H9 (cell line): ENCODE results near the gene MUSTN1. TPM values are rescaled to one million over a fixed set of nuclear protein-coding genes. Genes with fewer than 3 reads are reported as not detected.

Source experiments
- DNase-seq: peaks from one replicate; pipeline ENCODE4 v3.0.0-alpha.2; 2017
- H2AFZ ChIP-seq: one replicate; pipeline ENCODE4 v1.6.1; 2013; ENCODE audit warnings: mild to moderate bottlenecking, low read length, control low read depth, moderate library complexity
- H2AK5ac ChIP-seq: 2 replicates; pipeline ENCODE4 v1.6.1; 2013; ENCODE audit warnings: low read length, control low read depth, mixed read lengths; ENCODE audit not compliant: insufficient read length
- H2BK120ac ChIP-seq: one replicate; pipeline ENCODE4 v1.6.1; 2013; ENCODE audit warnings: low read depth, mild to moderate bottlenecking, low read length, control low read depth, inconsistent platforms; ENCODE audit not compliant: poor library complexity, severe bottlenecking
- H2BK12ac ChIP-seq: 2 replicates; pipeline ENCODE4 v1.6.1; 2013; ENCODE audit warnings: low read length, control low read depth, mixed read lengths, low read depth; ENCODE audit not compliant: insufficient read length
- H2BK15ac ChIP-seq: 2 replicates; pipeline ENCODE4 v1.6.1; 2013; ENCODE audit warnings: low read depth, low read length, control low read depth
- H2BK20ac ChIP-seq: one replicate; pipeline ENCODE4 v1.6.1; 2013; ENCODE audit warnings: low read depth, mild to moderate bottlenecking, low read length, control low read depth, inconsistent platforms; ENCODE audit not compliant: poor library complexity, severe bottlenecking
- H2BK5ac ChIP-seq: 2 replicates; pipeline ENCODE4 v1.6.1; 2013; ENCODE audit warnings: low read length, control low read depth, mixed read lengths; ENCODE audit not compliant: insufficient read length
- H3K14ac ChIP-seq: 2 replicates; pipeline ENCODE4 v1.6.1; 2013; ENCODE audit warnings: low read length, control low read depth; ENCODE audit not compliant: insufficient read depth
- H3K18ac ChIP-seq: 2 replicates; pipeline ENCODE4 v1.6.1; 2013; ENCODE audit warnings: low read depth, mild to moderate bottlenecking, mixed read lengths, low read length, control low read depth; ENCODE audit not compliant: insufficient read length
- H3K23ac ChIP-seq: 2 replicates; pipeline ENCODE4 v1.6.1; 2013; ENCODE audit warnings: low read length, control low read depth, mixed read lengths, low read depth; ENCODE audit not compliant: insufficient read length
- H3K23me2 ChIP-seq: 2 replicates; pipeline ENCODE4 v1.6.1; 2013; ENCODE audit warnings: low read depth, mild to moderate bottlenecking, mixed read lengths, low read length, control low read depth; ENCODE audit not compliant: insufficient read length, poor library complexity, severe bottlenecking
- H3K27ac ChIP-seq: 2 replicates; pipeline ENCODE4 v1.5.1; 2013; ENCODE audit warnings: low read length, control low read depth, mixed read lengths, low read depth; ENCODE audit not compliant: insufficient read length
- H3K27me3 ChIP-seq: 2 replicates; pipeline ENCODE4 v1.6.1; 2013; ENCODE audit warnings: low read length, control low read depth, inconsistent platforms; ENCODE audit not compliant: insufficient read depth
- H3K4ac ChIP-seq: 2 replicates; pipeline ENCODE4 v1.6.1; 2013; ENCODE audit warnings: low read depth, mild to moderate bottlenecking, control low read depth, inconsistent platforms, low read length, moderate library complexity
- H3K4me1 ChIP-seq: 2 replicates; pipeline ENCODE4 v1.6.1; 2013; ENCODE audit warnings: low read length, control low read depth, inconsistent platforms; ENCODE audit not compliant: insufficient read depth
- H3K4me2 ChIP-seq: 2 replicates; pipeline ENCODE4 v1.6.1; 2013; ENCODE audit warnings: low read length, control low read depth, mixed read lengths; ENCODE audit not compliant: insufficient read length, insufficient read depth
- H3K56ac ChIP-seq: 2 replicates; pipeline ENCODE4 v1.6.1; 2013; ENCODE audit warnings: low read depth, mild to moderate bottlenecking, mixed read lengths, low read length, control low read depth; ENCODE audit not compliant: insufficient read length
- H3K79me1 ChIP-seq: 2 replicates; pipeline ENCODE4 v1.6.1; 2013; ENCODE audit warnings: low read depth, mild to moderate bottlenecking, moderate library complexity, low read length, control low read depth, inconsistent platforms; ENCODE audit not compliant: insufficient read depth, poor library complexity, severe bottlenecking
- H3K79me2 ChIP-seq: 2 replicates; pipeline ENCODE4 v1.6.1; 2013; ENCODE audit warnings: low read length, control low read depth, inconsistent platforms; ENCODE audit not compliant: insufficient read depth
- H3K9ac ChIP-seq: 2 replicates; pipeline ENCODE4 v1.6.1; 2013; ENCODE audit warnings: low read length, control low read depth, mixed read lengths; ENCODE audit not compliant: insufficient read length; ENCODE audit errors: extremely low read depth
- H3K9me3 ChIP-seq: one replicate; pipeline ENCODE4 v1.6.1; 2013; ENCODE audit warnings: low read depth, low read length, inconsistent platforms; ENCODE audit not compliant: control insufficient read depth
- H3T11ph ChIP-seq: one replicate; pipeline ENCODE4 v1.6.1; 2013; ENCODE audit warnings: mild to moderate bottlenecking, low read length, control low read depth, inconsistent platforms
- H4K20me1 ChIP-seq: one replicate; pipeline ENCODE4 v1.6.1; 2013; ENCODE audit not compliant: control insufficient read depth, insufficient read length, insufficient read depth
- H4K5ac ChIP-seq: 2 replicates; pipeline ENCODE4 v1.6.1; 2013; ENCODE audit warnings: low read depth, mild to moderate bottlenecking, mixed read lengths, low read length, control low read depth; ENCODE audit not compliant: insufficient read length
- H4K8ac ChIP-seq: replicated peaks from 2 replicates; pipeline ENCODE4 v1.6.1; 2013; ENCODE audit warnings: low read length, control low read depth, mixed read lengths, low read depth; ENCODE audit not compliant: insufficient read length
- H4K91ac ChIP-seq: 2 replicates; pipeline ENCODE4 v1.6.1; 2013; ENCODE audit warnings: low read depth, mild to moderate bottlenecking, moderate library complexity, mixed read lengths, low read length, control low read depth; ENCODE audit not compliant: insufficient read length
- H3K27ac Mint-ChIP-seq, 3 experiments: 2 replicates in 2 of 3; 3 replicates in 1 of 3; pipeline ENCODE4 v1.8.0; 2020 to 2021; ENCODE audit warnings: mixed read lengths in 3 of 3, mild to moderate bottlenecking in 1 of 3, moderate library complexity in 1 of 3
- H3K27me3 Mint-ChIP-seq: 2 replicates; pipeline ENCODE4 v1.8.0; 2021; ENCODE audit warnings: low read depth, mild to moderate bottlenecking, moderate library complexity, mixed read lengths
- H3K36me3 Mint-ChIP-seq, 3 experiments: 2 replicates in 2 of 3; 3 replicates in 1 of 3; pipeline ENCODE4 v1.8.0; 2020 to 2021; ENCODE audit warnings: low read depth in 3 of 3, mixed read lengths in 3 of 3; ENCODE audit not compliant: insufficient read depth in 1 of 3
- H3K4me1 Mint-ChIP-seq, 2 experiments: 2 replicates each; pipeline ENCODE4 v1.8.0; 2020; ENCODE audit warnings: mixed read lengths in 2 of 2
- H3K4me3 Mint-ChIP-seq, 2 experiments: 2 replicates in 1 of 2; 3 replicates in 1 of 2; pipeline ENCODE4 v1.8.0; 2020 to 2021; ENCODE audit warnings: mild to moderate bottlenecking in 2 of 2, mixed read lengths in 2 of 2, moderate library complexity in 1 of 2
- H3K9me3 Mint-ChIP-seq, 2 experiments: 2 replicates in 1 of 2; 3 replicates in 1 of 2; pipeline ENCODE4 v1.8.0; 2020; ENCODE audit warnings: mild to moderate bottlenecking in 2 of 2, mixed read lengths in 2 of 2, moderate library complexity in 1 of 2
- CTCF ChIP-seq: fragments of 200-600 bp; sonication (generic); conservative IDR thresholded peaks from 3 replicates; pipeline ENCODE4 v1.8.0; 2021; ENCODE audit warnings: antibody characterized with exemption, mild to moderate bottlenecking
- WGBS: extraction: QIAGEN DNeasy Blood & Tissue Kit; methylation state at CpG from one replicate; pipeline ENCODE4 v1.1.7; 2013; ENCODE audit warnings: missing lambda C conversion rate, low lambda C conversion rate, mixed read lengths; ENCODE audit not compliant: insufficient read length; ENCODE audit errors: extremely low coverage; 5-methylcytosine and 5-hydroxymethylcytosine counted together
- total RNA-seq: library from RNA; stranded (reverse); gene quantifications from 2 replicates; pipeline ENCODE4 v1.2.1, GENCODE V29; 2021

The MUSTN1 gene
- total RNA-seq, 1 experiment from 2014 or later = 0.72 TPM

GRCh38 chr3:52870471-52870870 lies 35.7 kb upstream of the MUSTN1 start:
- H3K4me3 Mint-ChIP-seq = no peak overlapping the region
- H2AK5ac ChIP-seq = no peak overlapping the region
- H2BK5ac ChIP-seq = no peak overlapping the region
- no peak for TF ChIP-seq CTCF
- DNase-seq = no peak
- H4K20me1 ChIP-seq = no peaks in the 10 kb centered on the region
- H3K9ac ChIP-seq = no peak overlapping the region
- no peaks in the 10 kb centered on the region for H3K23me2 ChIP-seq
- H3K27ac Mint-ChIP-seq = peak overlapping the region in 1 of 3 experiments; percentile 40; a peak in 1 of 7 replicates
- H3K27me3 Mint-ChIP-seq = no peaks in the 10 kb centered on the region
- H3K4me1 Mint-ChIP-seq = peaks cover 12 to 19% of the 10 kb centered on the region in 2 experiments
- H4K8ac ChIP-seq = no peak overlapping the region
- no peak overlapping the region for H3K4me2 ChIP-seq
- H3K56ac ChIP-seq = no peak overlapping the region
- no peak overlapping the region for H3K14ac ChIP-seq
- no peak overlapping the region for H3K23ac ChIP-seq
- no peak overlapping the region for H4K91ac ChIP-seq
- H3K36me3 Mint-ChIP-seq = peaks cover 8 to 11% (median 8%) of the 10 kb centered on the region in 3 experiments
- no peak overlapping the region for H3K18ac ChIP-seq
- no peaks in the 10 kb centered on the region for H3K79me1 ChIP-seq
- H3K4me1 ChIP-seq = no peaks in the 10 kb centered on the region
- H3K27me3 ChIP-seq = no peaks in the 10 kb centered on the region
- H2BK120ac ChIP-seq = no peak overlapping the region
- no peak overlapping the region for H3K27ac ChIP-seq
- H2BK15ac ChIP-seq = no peak overlapping the region
- no peaks in the 10 kb centered on the region for H3K9me3 ChIP-seq
- no peak overlapping the region for H2BK12ac ChIP-seq
- H2AFZ ChIP-seq = no peak overlapping the region
- H4K5ac ChIP-seq = no peak overlapping the region
- H3K9me3 Mint-ChIP-seq = peaks cover 0 to 5% of the 10 kb centered on the region in 2 experiments; a peak in 3 of 5 replicates
- no peak overlapping the region for H2BK20ac ChIP-seq
- peaks cover 3% of the 10 kb centered on the region; the same call in 1 of the 2 replicates for H3K79me2 ChIP-seq
- H3T11ph ChIP-seq = no peak overlapping the region
- WGBS = no CpG with 5 or more reads among the region's 10 CpGs
- H3K4ac ChIP-seq = no peak overlapping the region
